GM20000 (cell line): Measurements from ENCODE around the gene CRYGN.

Experiments
- DNase-seq: peaks from one replicate; pipeline ENCODE4 v3.0.0; 2012; ENCODE audit warnings: low spot score
- CTCF ChIP-seq: IDR thresholded peaks from 2 replicates; pipeline ENCODE4 v1.5.1; 2012; ENCODE audit warnings: mild to moderate bottlenecking, control low read depth; ENCODE audit errors: extremely low read depth, missing control alignments

The CRYGN gene

DNA sequence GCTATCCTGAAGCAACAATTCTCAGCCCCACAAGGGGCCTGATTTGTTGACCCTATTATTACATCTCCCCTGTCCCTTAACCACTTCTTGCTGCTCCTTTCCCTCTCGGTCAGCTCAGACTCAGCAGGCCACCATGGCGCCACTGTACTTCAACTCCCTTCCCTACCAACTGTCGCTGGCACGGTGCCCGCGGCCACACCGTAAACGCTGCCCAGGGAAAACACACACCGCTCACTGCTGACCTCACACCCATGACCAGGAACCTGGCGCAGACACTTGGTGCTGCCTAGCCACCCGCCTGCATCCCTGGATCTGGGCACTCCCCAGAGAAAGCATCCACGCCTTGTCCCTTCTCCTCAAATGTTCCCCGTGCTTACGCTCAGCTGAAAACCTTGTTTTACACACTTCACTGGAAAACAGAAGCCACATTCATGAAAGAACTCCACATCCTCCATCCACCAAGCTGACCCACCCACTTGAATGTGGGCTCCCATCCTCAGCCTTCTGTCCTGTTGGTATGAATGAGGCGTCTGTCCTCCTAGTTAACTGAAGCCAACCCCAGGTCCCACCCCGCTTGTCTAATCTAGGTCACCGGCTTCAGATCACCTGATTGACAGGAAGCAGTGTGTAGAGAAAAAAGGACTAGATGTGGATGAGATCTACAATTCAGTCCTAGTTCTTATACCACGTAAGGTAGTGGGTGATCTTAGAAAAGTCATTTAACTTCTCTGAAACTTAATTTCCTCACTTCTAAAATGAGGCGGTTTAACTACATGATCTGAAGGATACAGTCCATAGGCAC, 28.5 kb upstream of the CRYGN start:
- no peak for TF ChIP-seq CTCF
- DNase-seq: no peak

DNA sequence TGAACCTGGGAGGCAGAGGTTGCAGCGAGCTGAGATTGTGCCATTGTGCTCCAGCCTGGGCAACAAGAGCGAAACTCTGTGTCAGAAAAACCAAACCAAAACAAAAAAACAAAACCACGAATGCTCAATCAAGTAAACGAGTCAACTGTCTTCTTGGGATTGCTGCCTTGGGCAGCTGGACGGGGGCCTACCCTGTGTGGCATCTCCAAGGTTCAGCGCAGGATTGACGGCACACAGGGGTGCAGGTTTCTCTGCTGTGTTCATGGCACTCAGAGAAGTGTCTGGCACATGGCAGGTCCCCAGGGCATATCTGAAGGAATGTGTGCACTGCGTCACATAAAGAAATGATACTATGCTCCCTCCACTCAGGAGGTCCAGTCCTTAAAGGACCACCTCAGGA, 25.2 kb upstream of the CRYGN start:
- DNase-seq: no peak
- no peak for TF ChIP-seq CTCF

- TF ChIP-seq CTCF: no peak
- no peak for DNase-seq
Measured at GRCh38 chr7:151462306-151462779, 22.4 kb upstream of the CRYGN start.

DNA sequence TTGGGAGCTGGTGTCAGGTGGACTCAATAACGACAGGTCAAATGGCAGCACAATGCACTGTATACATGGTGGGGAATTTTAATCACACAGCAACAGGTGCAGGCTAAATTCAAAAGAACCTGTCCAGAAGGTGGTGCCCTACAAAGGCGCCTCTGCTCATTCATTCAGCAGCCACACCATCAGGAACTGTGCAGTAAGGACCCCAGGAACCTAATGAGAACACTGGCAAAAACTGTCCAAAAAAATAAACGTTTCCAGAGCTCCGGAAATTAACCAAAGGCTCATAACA, 21.9 kb upstream of the CRYGN start:
- no peak for TF ChIP-seq CTCF
- DNase-seq: no peak

GRCh38 chr7:151461096-151461941, 21.4 kb upstream of the CRYGN start:
- TF ChIP-seq CTCF: no peak
- DNase-seq: no peak

DNA sequence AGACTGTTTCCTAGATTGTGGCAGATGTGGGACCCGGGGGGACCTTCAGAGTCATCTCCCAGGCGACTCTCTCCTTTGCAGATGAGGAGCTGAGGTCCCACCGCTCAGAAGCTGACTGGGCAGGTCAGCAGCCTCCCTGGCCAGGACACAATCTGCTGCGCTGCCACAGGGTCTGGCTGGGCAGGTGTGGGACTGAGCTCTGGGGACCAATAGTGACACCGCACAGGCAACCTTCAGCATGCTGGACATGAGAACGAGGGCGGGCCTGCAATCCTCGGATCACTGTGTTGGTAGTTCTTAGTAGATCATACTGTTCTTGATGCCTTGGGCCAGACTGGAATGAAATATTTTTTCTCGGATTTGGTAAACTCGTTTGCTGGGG, 20.5 kb upstream of the CRYGN start:
- DNase-seq: no peak
- no peak for TF ChIP-seq CTCF
